ENCODE measurements around the gene ULBP1.
"Not testable (repeated sequence)": the region's sequence is repeated elsewhere in the genome, so short reads cannot be mapped to it uniquely, and the experiment has no call there.

The ULBP1 gene

GRCh38 chr6:149987602-149988107, 23.9 kb downstream of the ULBP1 start:
- H3K27ac Mint-ChIP-seq, result no peak overlapping the region
- H3K4me3 Mint-ChIP-seq, result no peak overlapping the region
- DNase-seq (ENCODE audit: low spot score), result no peak

DNA sequence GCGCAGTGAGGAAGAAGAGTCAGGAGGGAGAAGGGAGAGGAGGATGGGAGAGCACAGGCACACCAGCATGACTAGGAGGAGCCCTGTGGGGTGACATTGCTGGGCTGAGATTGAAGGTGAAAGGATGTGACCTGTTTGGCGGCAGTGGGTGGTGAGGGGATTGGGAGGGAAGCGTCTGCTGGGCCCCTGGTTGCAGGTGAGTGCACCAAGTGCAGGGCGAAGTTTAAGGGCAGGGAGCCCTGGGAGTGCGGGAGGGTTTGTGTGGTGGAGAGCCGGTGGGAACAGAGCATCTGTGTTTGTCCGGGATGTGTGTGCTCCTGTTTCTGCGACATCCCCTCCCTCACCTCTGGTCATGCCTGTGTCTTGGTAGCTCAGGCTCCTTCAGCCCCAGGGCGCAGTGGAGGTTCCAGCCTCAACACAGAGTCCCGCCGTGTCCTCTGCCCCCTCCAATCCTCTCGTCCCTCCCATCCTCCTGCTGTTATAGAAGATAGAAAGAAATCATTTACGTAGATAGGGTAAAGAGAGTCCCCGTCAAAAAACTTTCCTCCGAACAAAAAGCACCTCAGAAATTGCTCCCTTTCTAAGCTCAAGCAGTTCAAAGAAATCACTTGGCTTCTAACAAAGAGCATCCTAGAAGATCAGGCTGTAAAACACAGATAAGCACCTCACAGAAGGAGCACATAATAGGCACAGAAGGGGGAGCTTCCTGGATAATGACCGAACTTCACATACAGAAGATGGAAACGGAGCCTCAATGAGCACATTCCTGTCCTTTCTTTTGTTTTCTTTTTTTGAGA, 25.0 kb downstream of the ULBP1 start:
- peaks cover 9% of the 10 kb centered on the region for H3K36me3 Mint-ChIP-seq (ENCODE audit: low read depth)
- peaks cover 17% of the 10 kb centered on the region for H3K9me3 Mint-ChIP-seq
- peak overlapping the region; percentile 20 for H3K4me3 Mint-ChIP-seq
- H3K27me3 Mint-ChIP-seq (ENCODE audit: low read depth), result peaks cover 96% of the 10 kb centered on the region
- no peak overlapping the region for H3K27ac Mint-ChIP-seq
- DNase-seq (ENCODE audit: low spot score), result no peak
- H3K4me1 Mint-ChIP-seq (ENCODE audit: low read depth), result peaks cover 30% of the 10 kb centered on the region

More at GRCh38 chr6:149987602-149988107, 23.9 kb downstream of the ULBP1 start:
- Mint-ChIP-seq H3K4me1 (ENCODE audit: low read depth) (peaks cover 30% of the 10 kb centered on the region), H3K27me3 (ENCODE audit: low read depth) (peaks cover 96% of the 10 kb centered on the region), H3K9me3 (peaks cover 17% of the 10 kb centered on the region), H3K36me3 (ENCODE audit: low read depth) (peaks cover 9% of the 10 kb centered on the region)

DNA sequence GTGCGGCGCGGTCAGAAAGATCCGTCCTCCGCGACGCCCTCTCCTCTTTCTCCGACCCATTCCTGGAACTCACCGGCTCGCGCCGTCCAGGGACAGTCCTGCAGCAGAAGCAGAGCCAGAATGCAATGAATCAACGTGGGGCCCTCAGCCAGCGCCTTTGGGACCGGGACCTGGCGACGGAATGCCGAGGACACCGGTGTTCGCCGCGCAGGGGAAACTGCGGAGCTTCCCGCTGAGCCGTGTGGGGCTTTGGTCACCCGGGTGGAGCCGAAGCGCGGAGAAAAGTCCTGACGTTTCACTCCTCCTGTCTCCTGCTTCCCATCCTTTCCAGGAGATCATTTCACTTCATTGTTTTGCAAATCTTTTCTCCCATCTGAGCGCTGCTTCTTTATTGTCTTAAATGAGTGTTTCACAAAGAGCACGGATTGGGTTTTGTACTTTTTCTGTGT, 26.5 kb downstream of the ULBP1 start:
- H3K9me3 Mint-ChIP-seq, result peaks cover 17% of the 10 kb centered on the region
- peak overlapping the region; percentile 90 for H3K4me3 Mint-ChIP-seq
- H3K27me3 Mint-ChIP-seq (ENCODE audit: low read depth), result peaks cover 96% of the 10 kb centered on the region
- H3K4me1 Mint-ChIP-seq (ENCODE audit: low read depth), result peaks cover 30% of the 10 kb centered on the region
- DNase-seq (ENCODE audit: low spot score), result no peak
- peak overlapping the region; percentile 71 for H3K27ac Mint-ChIP-seq
- peaks cover 9% of the 10 kb centered on the region for H3K36me3 Mint-ChIP-seq (ENCODE audit: low read depth)

GRCh38 chr6:149990661-149991471, 27.1 kb downstream of the ULBP1 start:
- no peak for DNase-seq (ENCODE audit: low spot score)
- Mint-ChIP-seq H3K4me1 (ENCODE audit: low read depth) (peaks cover 30% of the 10 kb centered on the region), H3K9me3 (peaks cover 17% of the 10 kb centered on the region), H3K27me3 (ENCODE audit: low read depth) (peaks cover 94% of the 10 kb centered on the region), H3K4me3 (peak overlapping the region; percentile 90), H3K36me3 (ENCODE audit: low read depth) (peaks cover 9% of the 10 kb centered on the region), H3K27ac (peak overlapping the region; percentile 71)

DNA sequence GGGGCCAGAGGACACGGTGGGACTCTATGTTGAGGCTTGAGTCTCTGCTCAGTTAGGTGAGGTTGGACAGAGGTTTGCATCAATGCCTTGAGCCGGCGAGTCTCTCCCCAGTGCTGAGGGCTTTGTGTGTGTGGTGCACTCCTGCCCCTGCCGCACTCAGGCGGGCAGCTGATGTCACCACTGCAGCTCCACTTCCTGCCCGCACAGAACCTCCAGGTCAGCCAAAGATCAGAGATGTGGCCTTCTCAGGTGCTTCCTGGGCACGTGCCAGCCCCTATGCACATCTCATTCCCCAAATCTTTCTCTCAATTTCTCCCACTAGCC, 27.7 kb downstream of the ULBP1 start:
- not testable (repeated sequence) for DNase-seq (ENCODE audit: low spot score); H3K27ac Mint-ChIP-seq; H3K36me3 Mint-ChIP-seq (ENCODE audit: low read depth)
- Mint-ChIP-seq H3K27me3 (ENCODE audit: low read depth) (peaks cover 94% of the 10 kb centered on the region), H3K9me3 (peaks cover 17% of the 10 kb centered on the region), H3K4me3 (peak overlapping the region; percentile 90), H3K4me1 (ENCODE audit: low read depth) (peaks cover 30% of the 10 kb centered on the region)

GRCh38 chr6:149991838-149992237, 28.1 kb downstream of the ULBP1 start:
- H3K4me1 Mint-ChIP-seq (ENCODE audit: low read depth), result peaks cover 30% of the 10 kb centered on the region
- H3K27ac Mint-ChIP-seq, result no peak overlapping the region
- peak overlapping the region; percentile 90 for H3K4me3 Mint-ChIP-seq
- peaks cover 17% of the 10 kb centered on the region for H3K9me3 Mint-ChIP-seq
- peaks cover 9% of the 10 kb centered on the region for H3K36me3 Mint-ChIP-seq (ENCODE audit: low read depth)
- peaks cover 94% of the 10 kb centered on the region for H3K27me3 Mint-ChIP-seq (ENCODE audit: low read depth)
- DNase-seq (ENCODE audit: low spot score), result no peak

DNA sequence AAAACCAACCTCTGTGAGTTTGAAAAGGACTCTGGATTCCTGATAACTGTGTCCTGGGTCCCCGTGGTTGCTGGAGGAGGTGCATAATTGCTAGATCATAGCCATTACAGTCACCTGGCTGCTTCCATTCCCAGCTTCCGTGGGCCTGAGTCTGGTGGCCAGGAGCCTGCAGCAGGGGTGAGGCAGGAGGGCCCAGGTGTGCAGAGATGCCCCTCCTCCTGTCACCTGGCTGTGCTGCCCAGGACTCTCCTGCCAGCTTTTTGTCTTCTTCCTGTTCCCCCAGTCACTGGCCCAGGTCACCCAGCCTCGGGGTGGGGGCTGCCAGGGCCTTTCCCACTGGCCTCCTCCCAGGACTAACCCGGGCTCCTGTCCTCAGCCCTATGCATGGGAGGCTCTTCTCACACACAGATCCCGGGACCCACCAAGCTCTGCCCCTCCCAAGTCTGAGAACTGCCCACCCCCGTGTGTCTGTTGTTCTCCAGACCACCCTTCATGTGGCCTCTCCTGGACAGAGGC, 31.6 kb downstream of the ULBP1 start:
- H3K27me3 Mint-ChIP-seq (ENCODE audit: low read depth), result peaks cover 74% of the 10 kb centered on the region

DNA sequence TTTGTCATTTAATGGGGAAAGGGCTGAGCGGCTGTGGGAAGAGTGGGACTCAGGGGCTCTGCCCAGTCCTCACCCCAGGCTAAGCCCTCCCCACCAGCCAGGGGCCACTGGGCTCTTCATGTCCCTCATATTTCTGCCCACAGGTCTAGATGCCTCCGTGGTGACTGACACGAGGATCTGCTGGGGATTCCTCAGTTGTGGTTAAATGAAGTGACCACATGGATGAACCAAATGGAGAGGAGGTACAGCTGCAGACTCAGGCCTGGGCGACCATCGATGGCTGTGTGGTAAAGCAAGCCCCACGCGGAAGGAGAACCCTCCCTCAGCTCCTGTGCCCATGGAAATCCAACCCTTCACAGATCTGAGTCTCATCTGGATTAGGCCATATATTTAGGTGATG, 32.2 kb downstream of the ULBP1 start:
- Mint-ChIP-seq H3K27me3 (ENCODE audit: low read depth) (peaks cover 69% of the 10 kb centered on the region), H3K36me3 (ENCODE audit: low read depth) (peaks cover 2% of the 10 kb centered on the region), H3K27ac (no peak overlapping the region), H3K9me3 (no peaks in the 10 kb centered on the region), H3K4me3 (no peak overlapping the region), H3K4me1 (ENCODE audit: low read depth) (peaks cover 18% of the 10 kb centered on the region)
- no peak for DNase-seq (ENCODE audit: low spot score)

More for the DNA sequence above, 31.6 kb downstream of the ULBP1 start:
- DNase-seq (ENCODE audit: low spot score), result no peak
- no peak overlapping the region for H3K27ac Mint-ChIP-seq
- H3K4me3 Mint-ChIP-seq, result no peak overlapping the region
- peaks cover 15% of the 10 kb centered on the region for H3K4me1 Mint-ChIP-seq (ENCODE audit: low read depth)
- no peaks in the 10 kb centered on the region for H3K9me3 Mint-ChIP-seq
- peaks cover 3% of the 10 kb centered on the region for H3K36me3 Mint-ChIP-seq (ENCODE audit: low read depth)

GRCh38 chr6:149999636-150000035, 35.9 kb downstream of the ULBP1 start:
- Mint-ChIP-seq H3K36me3 (ENCODE audit: low read depth) (peaks cover 4% of the 10 kb centered on the region), H3K4me3 (no peak overlapping the region), H3K27ac (no peak overlapping the region), H3K4me1 (ENCODE audit: low read depth) (peaks cover 28% of the 10 kb centered on the region), H3K27me3 (ENCODE audit: low read depth) (peaks cover 39% of the 10 kb centered on the region), H3K9me3 (peaks cover 4% of the 10 kb centered on the region)
- DNase-seq (ENCODE audit: low spot score), result no peak

DNA sequence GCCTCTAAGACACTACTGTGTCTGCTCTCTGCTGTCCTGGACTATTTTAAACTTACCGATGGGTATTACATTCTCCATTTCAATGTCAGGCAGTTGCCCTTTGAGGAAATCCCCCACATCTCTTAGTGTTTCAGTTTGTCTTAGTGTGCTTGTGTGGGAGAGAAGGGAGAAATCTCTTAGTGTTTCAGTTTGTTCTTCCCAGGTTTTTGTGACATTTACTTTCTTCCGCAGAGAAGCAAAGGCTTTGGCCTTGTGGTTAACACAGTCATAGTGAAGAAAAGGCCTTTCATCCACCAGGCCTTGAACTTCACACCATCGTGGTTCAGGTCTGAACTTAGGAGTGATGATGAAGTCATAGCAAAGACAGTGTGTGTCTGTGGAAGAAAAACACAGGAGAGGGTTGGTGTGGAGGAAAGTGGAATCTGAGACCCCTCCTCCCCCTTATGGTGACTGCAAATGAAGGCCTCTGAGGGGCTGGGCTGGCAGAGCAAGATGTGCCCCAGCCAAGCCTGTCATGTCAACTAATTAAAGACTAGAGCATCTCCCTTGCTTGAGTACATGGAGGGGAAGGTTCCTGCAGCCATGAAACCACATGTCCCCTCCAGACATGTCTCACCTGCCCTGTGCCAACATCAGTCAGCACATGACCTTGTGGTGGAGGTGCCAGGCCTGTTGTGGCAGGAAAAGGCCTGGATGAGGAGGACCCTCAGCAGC, 37.7 kb downstream of the ULBP1 start:
- H3K4me3 Mint-ChIP-seq, result peak overlapping the region; percentile 5
- peaks cover 4% of the 10 kb centered on the region for H3K9me3 Mint-ChIP-seq
- peaks cover 32% of the 10 kb centered on the region for H3K27me3 Mint-ChIP-seq (ENCODE audit: low read depth)
- peak overlapping the region; percentile 1 for H3K27ac Mint-ChIP-seq
- peak; percentile 67 for DNase-seq (ENCODE audit: low spot score)
- H3K4me1 Mint-ChIP-seq (ENCODE audit: low read depth), result peaks cover 34% of the 10 kb centered on the region
- H3K36me3 Mint-ChIP-seq (ENCODE audit: low read depth), result peaks cover 4% of the 10 kb centered on the region

DNA sequence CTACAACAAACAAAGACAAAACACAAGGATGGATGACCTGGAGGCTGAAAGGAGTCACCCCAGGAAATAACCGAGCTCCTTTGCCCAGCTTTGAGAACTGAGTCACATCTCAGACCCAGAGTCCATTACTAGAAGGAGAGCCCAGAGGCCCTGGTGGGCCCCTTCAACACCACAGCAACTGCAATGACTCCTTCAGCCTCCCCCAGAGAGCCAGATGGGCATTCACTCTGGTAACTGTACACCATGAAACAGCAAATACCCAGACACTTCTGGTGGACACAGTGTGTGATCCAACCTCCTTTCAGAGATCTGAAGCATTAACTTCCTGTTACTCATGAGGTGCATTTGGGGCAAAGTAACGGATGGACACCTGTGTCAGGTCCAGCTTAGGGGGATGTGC, 39.0 kb downstream of the ULBP1 start:
- peaks cover 38% of the 10 kb centered on the region for H3K4me1 Mint-ChIP-seq (ENCODE audit: low read depth)
- H3K27me3 Mint-ChIP-seq (ENCODE audit: low read depth), result peaks cover 21% of the 10 kb centered on the region
- peaks cover 4% of the 10 kb centered on the region for H3K36me3 Mint-ChIP-seq (ENCODE audit: low read depth)
- DNase-seq (ENCODE audit: low spot score), result no peak
- H3K27ac Mint-ChIP-seq, result no peak overlapping the region
- H3K9me3 Mint-ChIP-seq, result peaks cover 4% of the 10 kb centered on the region
- no peak overlapping the region for H3K4me3 Mint-ChIP-seq

- Mint-ChIP-seq H3K4me1 (ENCODE audit: low read depth) (peaks cover 38% of the 10 kb centered on the region), H3K27ac (peak overlapping the region; percentile 73), H3K27me3 (ENCODE audit: low read depth) (peaks cover 25% of the 10 kb centered on the region), H3K4me3 (peak overlapping the region; percentile 93)
- not testable (repeated sequence) for H3K36me3 Mint-ChIP-seq (ENCODE audit: low read depth); DNase-seq (ENCODE audit: low spot score); H3K9me3 Mint-ChIP-seq
Observed at GRCh38 chr6:150003599-150003998, 39.9 kb downstream of the ULBP1 start.

DNA sequence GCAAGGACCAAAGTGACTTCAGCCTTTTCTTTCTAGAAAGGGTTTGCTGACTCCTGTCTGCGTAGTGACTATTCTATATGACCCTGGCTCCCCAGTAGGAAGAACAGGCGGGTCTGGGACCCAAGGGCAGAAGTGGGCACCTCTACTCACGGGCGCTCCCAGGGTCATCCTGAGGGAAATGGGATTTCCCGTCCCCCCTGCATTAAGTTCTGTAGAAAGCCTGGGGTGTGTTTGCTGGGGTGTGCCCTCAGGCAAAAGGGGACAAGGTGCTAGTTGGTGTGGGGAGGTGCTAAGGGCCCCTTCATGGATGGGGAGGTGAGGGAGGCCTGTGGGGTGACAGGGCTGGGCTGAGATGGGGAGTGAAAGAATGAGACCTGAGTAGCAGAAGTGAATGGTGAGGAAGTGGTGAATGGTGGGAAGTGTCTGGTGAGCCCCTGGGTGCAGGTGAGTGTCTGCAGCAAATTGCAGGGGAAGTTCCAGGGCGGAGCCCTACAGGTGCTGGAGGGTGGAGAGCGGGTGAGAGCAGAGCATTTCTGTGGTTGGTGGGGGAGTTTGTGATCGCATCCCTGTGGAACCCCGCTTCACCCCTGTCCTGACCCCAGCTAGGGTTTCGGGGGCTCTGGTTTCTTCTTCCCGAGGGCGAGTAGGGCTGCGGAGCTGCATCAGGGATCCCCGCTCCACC, 40.5 kb downstream of the ULBP1 start:
- peaks cover 38% of the 10 kb centered on the region for H3K4me1 Mint-ChIP-seq (ENCODE audit: low read depth)
- peak overlapping the region; percentile 73 for H3K27ac Mint-ChIP-seq
- peak overlapping the region; percentile 93 for H3K4me3 Mint-ChIP-seq
- peaks cover 4% of the 10 kb centered on the region for H3K36me3 Mint-ChIP-seq (ENCODE audit: low read depth)
- DNase-seq (ENCODE audit: low spot score), result no peak
- peaks cover 4% of the 10 kb centered on the region for H3K9me3 Mint-ChIP-seq
- peaks cover 29% of the 10 kb centered on the region for H3K27me3 Mint-ChIP-seq (ENCODE audit: low read depth)
